GM12892 (cell line): ENCODE data around the gene RECK.

Experiments
- POLR2A ChIP-seq: IDR thresholded peaks from 2 replicates; pipeline ENCODE4 v1.6.1; 2011; ENCODE audit warnings: low read depth, low read length, control low read depth
- POLR2AphosphoS5 ChIP-seq: IDR thresholded peaks from 2 replicates; pipeline ENCODE4 v1.6.1; 2011; ENCODE audit warnings: low read depth, low read length, control low read depth

GRCh38 chr9:36039121-36039520 is 2.4 kb downstream of the RECK start:
- TF ChIP-seq POLR2AphosphoS5 (no peak), POLR2A (no peak)
